NCI-H460 (cell line): ENCODE results near the gene FGL2. TPM values are rescaled to one million over a fixed set of nuclear protein-coding genes. Genes with fewer than 3 reads are reported as not detected.
"Not testable (repeated sequence)": the region's sequence is repeated elsewhere in the genome, so short reads cannot be mapped to it uniquely, and the experiment has no call there.

Source experiments
- DNase-seq: peaks from one replicate; pipeline ENCODE4 v3.0.0-alpha.2; 2016; ENCODE audit warnings: low read depth; ENCODE audit errors: extremely low read depth
- polyA plus RNA-seq: library from polyadenylated mRNA; depleted of rRNA; stranded (reverse); fragments of >200 nt; gene quantifications from 2 replicates; pipeline ENCODE4 v1.2.3, GENCODE V29; 2014; cell fraction: nucleus; rRNA removed
- total RNA-seq: library from RNA; depleted of rRNA; stranded (reverse); fragments of >200 nt; shearing (Covaris generic); gene quantifications from 2 replicates; pipeline ENCODE4 v1.2.3, GENCODE V29; 2014; rRNA removed

FGL2 gene
- 0.66 and 1.7 TPM in 2 replicates for total RNA-seq
- 0.42 and 2.0 TPM in 2 replicates for polyA plus RNA-seq

DNA sequence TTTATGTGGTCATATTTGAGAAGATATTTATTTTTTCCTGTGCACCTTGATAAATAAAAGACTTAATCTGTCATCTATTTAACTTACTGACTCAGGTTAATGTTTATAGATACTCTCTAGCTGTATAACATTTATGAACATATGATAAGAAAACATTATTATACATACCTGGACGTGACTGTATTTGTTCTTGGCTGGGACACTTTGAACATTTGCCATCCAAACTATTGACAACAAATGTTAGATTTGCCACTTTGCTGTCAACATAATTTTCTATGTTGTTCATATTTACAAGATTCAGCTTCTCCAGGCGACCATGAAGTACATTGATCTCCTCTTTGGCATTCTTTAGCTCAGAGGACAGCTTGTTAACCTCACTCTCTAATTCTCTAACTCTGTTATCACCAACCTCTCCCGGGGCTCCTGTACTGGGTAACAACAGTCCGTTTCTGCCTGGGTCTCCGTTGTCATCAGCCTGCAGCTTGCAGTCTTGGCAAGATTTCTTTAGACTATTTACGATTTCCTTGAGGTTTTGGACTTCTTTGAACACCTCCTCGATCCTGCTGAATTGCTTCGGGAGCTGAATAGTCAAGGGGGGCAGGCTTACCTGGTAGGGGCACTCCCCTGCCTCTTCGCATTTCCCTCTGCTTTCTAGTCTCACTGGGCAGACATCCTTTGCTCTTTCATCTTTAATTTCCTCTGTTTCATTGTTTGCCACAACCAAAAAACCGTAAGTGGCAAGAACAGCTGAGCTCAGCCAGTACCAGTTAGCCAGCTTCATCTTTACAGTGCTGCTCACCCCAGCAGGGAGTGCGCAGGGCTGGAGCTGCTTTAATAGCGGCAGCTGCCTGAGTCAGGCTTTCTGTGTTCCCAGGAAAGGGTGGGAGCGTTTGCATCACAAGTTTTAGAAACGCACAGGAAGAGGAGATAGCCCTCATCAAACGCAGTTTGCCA lies at the start of gene FGL2:
Gene FGL2, minus strand, starts transcription at position 807 of the 954 bp plus-strand sequence. Its CDS starts 26 bp downstream, at position 781.
- DNase-seq, result peak; percentile 6

DNA sequence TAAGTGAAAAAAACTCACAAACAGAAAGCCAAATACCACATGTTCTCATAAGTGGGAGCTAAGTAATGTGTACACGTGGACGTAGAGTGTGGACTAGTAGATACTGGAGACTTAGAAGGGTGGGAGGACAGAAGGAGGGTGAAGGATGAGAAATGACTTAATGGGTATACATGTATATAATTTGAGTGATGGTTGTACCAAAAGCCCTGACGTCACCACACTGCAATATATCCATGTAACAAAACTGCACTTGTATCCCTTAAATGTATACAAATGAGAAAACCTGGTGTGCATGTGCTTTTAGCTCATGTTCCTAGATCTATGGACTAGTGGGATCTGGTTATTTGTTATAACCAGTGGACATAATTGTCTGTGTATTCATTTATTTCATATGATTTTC lies 48.5 kb upstream of the FGL2 start:
- DNase-seq, result no peak

DNA sequence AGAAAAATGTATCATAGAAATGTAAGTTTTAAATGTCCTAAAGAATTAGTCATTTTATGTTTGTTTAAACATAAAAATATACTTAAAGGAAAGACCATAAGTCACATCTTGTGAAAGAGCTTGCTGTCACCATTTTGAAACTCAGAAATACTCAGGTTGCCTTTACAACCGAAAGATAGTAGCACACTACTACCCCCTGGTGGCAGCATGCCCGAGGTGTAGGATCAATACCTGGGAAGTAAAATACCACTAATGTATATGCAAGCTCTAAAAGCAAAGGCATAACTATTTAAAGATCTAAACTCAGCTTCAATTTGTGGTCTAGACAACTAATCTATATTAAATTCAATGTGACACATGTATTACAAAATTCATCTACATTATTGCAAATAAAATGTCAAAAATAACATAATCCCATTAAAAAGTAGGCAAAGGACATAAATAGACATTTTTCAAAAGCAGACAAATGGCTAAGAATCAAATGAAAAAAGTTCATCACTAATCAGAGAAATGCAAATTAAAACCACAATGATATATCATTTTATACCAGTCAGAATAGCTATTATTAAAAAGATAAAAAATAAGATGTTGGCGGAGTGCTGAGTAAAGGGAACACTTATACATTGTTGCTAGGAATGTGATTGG lies 47.7 kb upstream of the FGL2 start:
- peak; percentile 73 for DNase-seq

DNA sequence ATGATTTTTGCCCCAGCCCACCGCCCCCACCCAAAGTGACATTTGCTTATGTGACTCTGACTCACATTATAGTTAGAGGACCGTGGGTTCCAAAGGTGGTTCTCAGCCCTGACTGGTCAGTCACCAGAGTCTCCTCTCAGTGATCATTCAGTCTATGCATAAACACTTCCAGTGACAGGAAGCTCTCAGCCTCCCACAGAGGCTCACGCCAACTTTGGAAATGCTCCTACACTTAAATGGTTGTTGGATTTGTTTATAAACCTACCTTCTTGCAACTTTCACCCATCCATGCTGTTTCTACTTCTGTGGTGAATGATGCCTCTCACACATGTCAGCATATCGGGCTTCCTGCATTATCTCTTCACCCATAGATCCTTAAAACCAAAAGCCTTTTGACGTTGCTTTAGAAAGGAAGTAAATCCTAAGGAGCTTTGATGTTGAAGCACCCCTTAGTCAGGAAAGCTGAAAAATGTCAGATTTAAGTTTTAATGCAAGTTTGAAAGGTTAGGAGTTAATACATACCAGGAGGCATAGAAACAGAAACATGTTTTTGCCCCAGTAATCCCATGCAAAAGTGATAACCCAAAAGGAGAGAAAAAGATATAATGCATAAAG lies 46.5 kb upstream of the FGL2 start:
- DNase-seq, result no peak

GRCh38 chr7:77245015-77245755 lies 45.6 kb upstream of the FGL2 start:
- DNase-seq, result no peak

GRCh38 chr7:77244222-77244934 lies 44.8 kb upstream of the FGL2 start:
- no peak for DNase-seq

- no peak for DNase-seq
These were observed 42.9 kb upstream of the FGL2 start for GRCh38 chr7:77242554-77242953.

- DNase-seq, result no peak
These were observed 42.4 kb upstream of the FGL2 start for GRCh38 chr7:77242068-77242467.

- no peak for DNase-seq
These were observed 39.9 kb upstream of the FGL2 start for GRCh38 chr7:77239471-77239870.

- no peak for DNase-seq
These were observed 39.1 kb upstream of the FGL2 start for GRCh38 chr7:77238703-77239136.

DNA sequence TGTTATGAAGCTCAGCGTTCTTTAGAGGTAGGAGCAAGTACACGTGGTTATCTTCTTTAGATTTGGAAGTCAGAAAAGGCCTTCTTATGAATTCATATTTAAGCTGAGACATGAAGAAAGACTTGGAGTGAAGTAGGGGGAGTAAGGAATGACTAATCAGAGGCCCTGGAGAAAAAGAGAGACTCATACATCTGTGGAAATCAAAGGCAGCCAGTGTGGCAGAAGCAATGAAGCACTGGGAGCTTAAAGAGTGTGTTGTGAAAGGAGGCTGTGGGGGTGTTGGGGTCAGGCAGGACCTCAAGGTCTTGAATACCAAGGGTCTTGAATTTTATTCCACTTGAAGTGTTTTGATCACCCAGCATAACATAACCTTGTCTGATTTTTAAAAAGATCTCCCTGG lies 35.7 kb upstream of the FGL2 start:
- no peak for DNase-seq

- no peak for DNase-seq
These were observed 32.8 kb upstream of the FGL2 start for GRCh38 chr7:77232467-77232866.

DNA sequence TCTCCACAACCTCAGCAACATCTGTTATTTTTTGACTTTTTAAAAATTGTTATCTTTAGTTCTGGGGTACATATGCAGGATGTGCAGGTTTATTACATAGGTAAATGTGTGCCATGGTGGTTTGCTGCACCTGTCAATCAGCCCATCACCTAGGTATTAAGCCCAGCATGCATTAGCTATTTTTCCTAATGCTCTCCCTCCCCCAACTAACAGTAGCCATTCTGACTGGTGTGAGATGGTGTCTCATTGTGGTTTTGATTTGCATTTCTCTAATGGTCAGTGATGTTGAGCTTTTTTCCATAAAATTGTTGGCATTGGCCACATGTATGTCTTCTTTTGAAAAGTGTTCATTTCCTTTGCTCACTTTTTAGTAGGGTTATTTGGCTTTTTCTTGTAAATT lies 29.2 kb upstream of the FGL2 start:
- not testable (repeated sequence) for DNase-seq

DNA sequence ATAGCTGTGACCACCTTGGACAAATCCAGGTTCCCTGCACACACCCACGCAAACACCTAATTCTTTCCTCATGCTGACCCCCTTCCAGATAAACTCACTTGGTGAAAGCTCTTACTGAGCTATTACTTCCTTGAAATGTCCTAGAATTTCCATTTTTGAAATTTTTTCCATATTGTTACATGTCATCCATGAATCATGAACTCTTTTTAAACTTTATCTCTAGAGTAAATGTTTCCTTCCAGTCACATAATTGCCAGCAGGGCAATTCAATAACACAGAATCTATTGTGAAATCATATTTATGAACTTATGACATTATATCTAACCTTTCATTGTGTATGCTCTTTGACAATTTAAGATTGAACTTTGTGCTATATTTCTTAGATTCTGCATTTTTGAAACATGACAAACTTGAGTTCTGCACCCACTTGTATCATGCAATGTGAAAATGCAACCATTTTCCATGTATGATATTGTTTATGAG lies 26.8 kb upstream of the FGL2 start:
- DNase-seq, result no peak

- no peak for DNase-seq
These were observed 23.6 kb upstream of the FGL2 start for GRCh38 chr7:77223261-77223660.

DNA sequence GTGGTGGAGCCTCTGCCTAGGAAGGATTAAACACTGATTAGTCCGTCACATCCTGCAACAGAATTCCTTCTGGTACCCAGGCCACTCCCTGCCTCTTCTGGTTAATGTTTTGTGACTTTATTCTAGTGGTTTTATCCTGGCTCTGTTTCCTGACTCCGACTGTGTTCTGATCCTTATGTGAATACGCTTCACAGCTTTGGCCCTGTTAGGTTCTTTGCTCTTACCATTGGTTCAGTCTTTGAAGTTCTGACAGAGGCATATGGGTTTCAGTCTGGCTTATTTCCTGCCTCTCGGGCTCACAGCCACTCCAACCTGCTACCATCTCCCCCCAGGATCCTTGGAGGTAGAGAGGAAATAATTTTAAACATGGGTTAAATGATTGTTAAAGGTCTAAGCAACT lies 23.2 kb upstream of the FGL2 start:
- DNase-seq, result no peak

- DNase-seq, result no peak
These were observed 22.4 kb upstream of the FGL2 start for GRCh38 chr7:77222065-77222464.

GRCh38 chr7:77219701-77220331 lies 20.2 kb upstream of the FGL2 start:
- DNase-seq, result not testable (repeated sequence)

DNA sequence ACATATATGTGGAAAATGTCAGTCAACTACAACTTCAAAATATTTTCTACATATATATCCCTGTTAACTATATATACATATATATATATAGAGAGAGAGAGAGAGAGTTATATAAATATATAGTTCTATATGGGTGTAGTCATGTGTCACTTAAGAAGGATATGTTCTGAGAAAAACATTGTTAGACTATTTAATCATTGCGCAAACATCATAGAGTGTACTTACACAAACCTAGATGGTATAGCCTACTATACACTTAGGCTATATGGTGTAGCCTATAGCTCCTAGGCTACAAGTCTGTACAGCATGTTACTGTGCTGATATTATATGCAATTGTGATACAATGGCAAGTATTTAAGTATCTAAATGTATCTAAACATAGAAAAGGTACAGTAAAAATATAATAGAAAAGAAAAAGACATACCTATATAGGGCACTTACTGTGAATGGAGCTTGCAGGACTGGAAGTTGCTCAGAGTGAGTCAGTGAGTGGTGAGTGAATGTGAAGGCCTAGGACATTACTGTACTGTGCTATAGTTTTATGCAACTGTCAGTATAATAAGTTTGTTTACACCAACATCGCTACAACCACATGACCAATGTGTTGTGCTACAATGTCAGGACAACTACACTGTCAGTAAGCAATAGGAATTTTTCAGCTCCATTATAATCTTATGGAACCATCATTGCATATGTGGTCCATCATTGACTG lies 18.0 kb upstream of the FGL2 start:
- no peak for DNase-seq
